LNCAP (cell line): Measurements from ENCODE around the gene HTATSF1.

ENCODE experiments used
- TF ChIP-seq, protein P1 (sequence below): fragments of 450-650 bp; IDR thresholded peaks from 2 replicates; pipeline ENCODE4 v1.5.1; 2017; ENCODE audit warnings: mild to moderate bottlenecking

HTATSF1 gene, protein sequence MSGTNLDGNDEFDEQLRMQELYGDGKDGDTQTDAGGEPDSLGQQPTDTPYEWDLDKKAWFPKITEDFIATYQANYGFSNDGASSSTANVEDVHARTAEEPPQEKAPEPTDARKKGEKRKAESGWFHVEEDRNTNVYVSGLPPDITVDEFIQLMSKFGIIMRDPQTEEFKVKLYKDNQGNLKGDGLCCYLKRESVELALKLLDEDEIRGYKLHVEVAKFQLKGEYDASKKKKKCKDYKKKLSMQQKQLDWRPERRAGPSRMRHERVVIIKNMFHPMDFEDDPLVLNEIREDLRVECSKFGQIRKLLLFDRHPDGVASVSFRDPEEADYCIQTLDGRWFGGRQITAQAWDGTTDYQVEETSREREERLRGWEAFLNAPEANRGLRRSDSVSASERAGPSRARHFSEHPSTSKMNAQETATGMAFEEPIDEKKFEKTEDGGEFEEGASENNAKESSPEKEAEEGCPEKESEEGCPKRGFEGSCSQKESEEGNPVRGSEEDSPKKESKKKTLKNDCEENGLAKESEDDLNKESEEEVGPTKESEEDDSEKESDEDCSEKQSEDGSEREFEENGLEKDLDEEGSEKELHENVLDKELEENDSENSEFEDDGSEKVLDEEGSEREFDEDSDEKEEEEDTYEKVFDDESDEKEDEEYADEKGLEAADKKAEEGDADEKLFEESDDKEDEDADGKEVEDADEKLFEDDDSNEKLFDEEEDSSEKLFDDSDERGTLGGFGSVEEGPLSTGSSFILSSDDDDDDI

DNA sequence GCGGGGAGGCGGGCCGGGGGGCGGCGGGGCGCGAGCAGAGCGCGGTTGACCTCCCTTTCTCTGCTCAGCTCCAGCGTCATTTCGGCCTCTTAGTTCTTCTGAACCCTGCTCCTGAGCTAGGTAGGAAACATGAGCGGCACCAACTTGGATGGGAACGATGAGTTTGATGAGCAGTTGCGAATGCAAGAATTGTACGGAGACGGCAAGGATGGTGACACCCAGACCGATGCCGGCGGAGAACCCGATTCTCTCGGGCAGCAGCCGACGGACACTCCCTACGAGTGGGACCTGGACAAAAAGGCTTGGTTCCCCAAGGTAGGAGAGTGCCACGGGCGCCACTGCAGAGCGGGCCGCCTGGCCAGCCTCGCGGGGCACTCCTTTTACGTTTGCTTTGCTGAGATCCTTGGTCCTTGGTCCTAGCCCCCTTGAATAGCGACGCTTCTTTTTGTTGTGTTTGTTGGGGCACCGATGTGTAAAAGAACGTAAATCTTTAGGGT lies at the start of gene HTATSF1:
TSS of gene HTATSF1 (plus strand) at position 37 of the 497 bp plus-strand sequence. CDS start at position 130, 93 bp downstream.
- TF ChIP-seq, protein P1, sequence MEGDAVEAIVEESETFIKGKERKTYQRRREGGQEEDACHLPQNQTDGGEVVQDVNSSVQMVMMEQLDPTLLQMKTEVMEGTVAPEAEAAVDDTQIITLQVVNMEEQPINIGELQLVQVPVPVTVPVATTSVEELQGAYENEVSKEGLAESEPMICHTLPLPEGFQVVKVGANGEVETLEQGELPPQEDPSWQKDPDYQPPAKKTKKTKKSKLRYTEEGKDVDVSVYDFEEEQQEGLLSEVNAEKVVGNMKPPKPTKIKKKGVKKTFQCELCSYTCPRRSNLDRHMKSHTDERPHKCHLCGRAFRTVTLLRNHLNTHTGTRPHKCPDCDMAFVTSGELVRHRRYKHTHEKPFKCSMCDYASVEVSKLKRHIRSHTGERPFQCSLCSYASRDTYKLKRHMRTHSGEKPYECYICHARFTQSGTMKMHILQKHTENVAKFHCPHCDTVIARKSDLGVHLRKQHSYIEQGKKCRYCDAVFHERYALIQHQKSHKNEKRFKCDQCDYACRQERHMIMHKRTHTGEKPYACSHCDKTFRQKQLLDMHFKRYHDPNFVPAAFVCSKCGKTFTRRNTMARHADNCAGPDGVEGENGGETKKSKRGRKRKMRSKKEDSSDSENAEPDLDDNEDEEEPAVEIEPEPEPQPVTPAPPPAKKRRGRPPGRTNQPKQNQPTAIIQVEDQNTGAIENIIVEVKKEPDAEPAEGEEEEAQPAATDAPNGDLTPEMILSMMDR = no peak

DNA sequence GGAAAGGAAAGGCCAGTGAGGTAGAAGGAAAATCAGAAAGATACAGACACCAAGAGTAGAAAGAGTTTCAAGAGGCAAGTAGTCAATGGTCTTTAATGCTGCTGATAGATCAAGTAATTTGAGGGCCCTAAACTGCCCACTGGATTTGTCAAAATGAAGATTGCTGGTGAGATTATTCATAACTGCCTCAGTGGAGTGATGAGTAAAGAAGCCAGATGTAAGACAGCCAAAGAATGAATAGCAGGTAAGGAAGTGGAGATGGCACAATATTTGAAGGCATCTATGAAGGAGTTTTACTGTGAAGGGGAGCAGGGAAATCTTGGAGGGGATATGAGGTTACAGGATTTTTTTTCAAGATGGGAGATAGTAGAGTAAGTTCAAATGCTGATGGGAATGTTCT lies 49.4 kb upstream of the HTATSF1 start:
- TF ChIP-seq, protein P1 = no peak

DNA sequence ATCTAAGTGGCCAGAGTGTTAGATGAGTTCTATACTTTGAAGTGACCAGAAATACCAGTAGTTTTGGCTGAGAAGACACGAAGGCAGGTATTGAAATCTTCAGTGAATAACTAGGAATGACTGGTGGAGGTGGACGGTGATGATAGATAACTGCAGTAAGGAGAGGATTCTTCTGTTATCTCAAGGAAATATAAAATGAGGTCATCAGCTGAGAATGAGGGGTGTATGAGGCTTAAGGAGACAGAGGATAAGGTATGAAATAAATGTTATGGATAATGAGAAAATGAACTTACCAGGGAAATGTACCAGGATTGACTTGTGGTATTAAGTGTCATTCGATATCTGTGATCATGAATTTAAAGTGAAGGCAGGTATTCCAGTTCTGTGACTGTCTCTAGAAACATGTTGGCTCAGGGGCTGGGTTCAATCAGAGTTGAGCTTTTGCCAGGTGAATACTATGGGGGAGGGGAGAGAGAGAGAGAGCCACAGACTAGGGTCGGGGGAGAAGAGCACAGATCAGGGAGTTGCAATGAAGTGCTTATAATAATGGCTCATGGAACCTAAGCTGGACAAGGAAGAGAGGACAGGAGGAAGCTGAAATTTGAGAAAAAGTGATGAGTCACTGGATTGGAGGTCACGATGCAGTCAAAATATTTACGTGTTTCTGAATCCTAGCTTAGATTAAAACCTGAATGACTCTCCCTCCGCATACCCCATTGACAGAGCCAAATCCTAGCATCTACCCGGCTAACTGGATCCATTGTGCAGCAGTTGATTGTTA lies 47.2 kb upstream of the HTATSF1 start:
- TF ChIP-seq, protein P1 = no peak

DNA sequence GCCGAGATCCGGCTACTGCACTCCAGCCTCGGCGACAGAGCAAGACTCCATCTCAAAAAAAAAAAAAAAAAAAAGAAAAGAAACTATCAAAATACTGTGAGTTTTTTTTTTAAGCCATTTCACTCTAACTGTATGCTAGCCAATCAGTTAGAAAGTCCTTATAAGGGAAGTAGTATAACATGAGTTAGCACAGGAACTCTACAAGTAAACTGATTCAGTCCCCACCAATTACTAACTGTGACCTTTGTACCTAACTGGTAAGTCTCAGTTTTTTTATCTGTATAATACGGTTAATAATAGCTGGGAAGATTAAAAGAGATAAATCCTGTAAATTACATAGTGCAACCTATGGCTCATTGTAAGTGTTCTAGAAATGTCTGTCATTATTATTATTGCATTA lies 44.8 kb upstream of the HTATSF1 start:
- TF ChIP-seq, protein P1 = no peak

DNA sequence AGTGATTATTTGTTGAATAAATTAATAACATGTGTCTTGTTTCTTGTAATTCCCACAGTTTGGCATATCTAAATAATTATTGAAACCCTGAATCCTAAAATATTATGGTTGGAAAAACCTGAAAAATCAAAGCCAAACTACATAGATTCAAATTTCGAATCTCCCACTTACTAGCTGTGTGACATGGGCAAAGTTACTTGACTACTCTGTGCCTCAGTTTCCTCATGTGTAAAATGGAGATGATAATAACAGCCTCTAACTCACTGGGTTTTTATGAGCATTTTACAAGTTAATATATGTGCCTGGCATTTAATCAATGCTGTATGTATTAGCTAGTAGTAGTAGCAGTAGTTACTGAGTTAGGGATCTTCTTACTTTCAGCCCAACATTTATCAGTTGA lies 44.3 kb upstream of the HTATSF1 start:
- TF ChIP-seq, protein P1 = no peak

DNA sequence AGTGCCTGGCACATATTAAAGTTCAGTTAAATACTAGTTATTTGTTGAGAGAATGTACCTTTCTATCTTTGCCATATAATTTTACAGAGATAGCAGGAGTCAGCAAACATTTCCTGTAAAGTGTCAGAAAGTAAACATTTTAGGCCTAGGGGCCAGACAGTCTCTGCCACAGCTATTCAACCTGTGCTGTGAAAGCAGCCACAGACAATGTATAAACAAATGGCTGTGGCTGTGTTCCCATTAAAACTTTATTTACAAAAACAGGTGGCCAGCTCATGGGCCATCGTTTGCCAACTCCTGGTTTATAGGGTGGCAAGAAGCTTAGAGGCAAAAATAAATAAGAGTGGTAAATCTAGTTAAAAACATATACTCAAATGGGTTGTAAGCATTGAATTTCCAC lies 43.6 kb upstream of the HTATSF1 start:
- TF ChIP-seq, protein P1 = no peak

DNA sequence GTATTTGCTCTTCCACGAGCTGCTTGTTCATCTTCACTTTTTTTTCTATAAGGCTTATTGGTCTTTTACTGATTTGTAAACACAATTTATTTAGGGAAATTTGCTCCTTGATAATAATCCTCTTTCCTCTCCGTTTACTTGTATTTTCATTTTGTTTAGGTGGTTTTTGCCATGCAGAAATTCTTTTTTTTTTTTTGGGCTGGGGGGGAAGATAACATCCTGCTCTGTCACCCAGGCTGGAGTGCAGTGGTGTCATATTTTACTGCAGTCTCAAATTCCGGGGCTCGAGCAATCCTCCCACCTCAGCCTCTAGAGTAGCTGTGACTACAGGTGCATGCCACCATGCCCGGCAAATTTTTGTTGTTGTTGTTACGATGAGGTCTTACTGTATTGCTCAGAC lies 41.3 kb upstream of the HTATSF1 start:
- TF ChIP-seq, protein P1 = no peak
